Mesenchymal stem cell (in vitro differentiated cells and primary cell): ENCODE results near the gene CLCNKB.
"Not testable (repeated sequence)": the region's sequence is repeated elsewhere in the genome, so short reads cannot be mapped to it uniquely, and the experiment has no call there.

Experiments used
- DNase-seq: peaks from one replicate; pipeline ENCODE4 v3.0.0-alpha.2; 2013
- H2AFZ ChIP-seq: one replicate; pipeline ENCODE4 v1.6.1; 2013; ENCODE audit warnings: low read depth, mild to moderate bottlenecking, control low read depth, inconsistent platforms, low read length, moderate library complexity
- H2AK5ac ChIP-seq: 2 replicates; pipeline ENCODE4 v1.6.1; 2013; ENCODE audit warnings: low read length, moderate library complexity, mild to moderate bottlenecking, inconsistent platforms; ENCODE audit not compliant: severe bottlenecking
- H2BK120ac ChIP-seq: one replicate; pipeline ENCODE4 v1.6.1; 2013; ENCODE audit warnings: low read depth, mild to moderate bottlenecking, inconsistent platforms, low read length, moderate library complexity
- H2BK12ac ChIP-seq, 2 experiments: one replicate each; pipeline ENCODE4 v1.6.1; 2013; ENCODE audit warnings: inconsistent platforms in 2 of 2, low read length in 2 of 2, mild to moderate bottlenecking in 2 of 2, moderate library complexity in 2 of 2, control low read depth in 1 of 2
- H2BK15ac ChIP-seq: one replicate; pipeline ENCODE4 v1.6.1; 2013; ENCODE audit warnings: mild to moderate bottlenecking, low read depth, inconsistent platforms; ENCODE audit not compliant: poor library complexity, severe bottlenecking
- H2BK5ac ChIP-seq: 2 replicates; pipeline ENCODE4 v1.6.1; 2013; ENCODE audit warnings: low read depth, mild to moderate bottlenecking, low read length, control low read depth, inconsistent platforms; ENCODE audit not compliant: poor library complexity, severe bottlenecking
- H3K14ac ChIP-seq, 2 experiments: one replicate each; pipeline ENCODE4 v1.6.1; 2013; ENCODE audit warnings: inconsistent platforms in 2 of 2, low read length in 2 of 2, control low read depth in 1 of 2, mild to moderate bottlenecking in 1 of 2, moderate library complexity in 1 of 2
- H3K18ac ChIP-seq, 2 experiments: one replicate each; pipeline ENCODE4 v1.6.1; 2013; ENCODE audit warnings: inconsistent platforms in 2 of 2, low read length in 2 of 2, control low read depth in 1 of 2, low read depth in 1 of 2, mild to moderate bottlenecking in 1 of 2
- H3K23ac ChIP-seq, 2 experiments: one replicate each; pipeline ENCODE4 v1.6.1; 2013; ENCODE audit warnings: inconsistent platforms in 2 of 2, low read length in 2 of 2, mild to moderate bottlenecking in 2 of 2, moderate library complexity in 2 of 2, control low read depth in 1 of 2
- H3K27ac ChIP-seq: 2 replicates; pipeline ENCODE4 v1.5.1; 2013; ENCODE audit warnings: mild to moderate bottlenecking, moderate library complexity, low read length, control low read depth, inconsistent platforms; ENCODE audit not compliant: poor library complexity, severe bottlenecking
- H3K27me3 ChIP-seq, 2 experiments: 2 replicates each; pipeline versions ENCODE4 v1.6.1 to v1.7.0; 2013; ENCODE audit warnings: low read length in 2 of 2, mild to moderate bottlenecking in 2 of 2, moderate library complexity in 2 of 2, control low read depth in 1 of 2, inconsistent platforms in 1 of 2; ENCODE audit not compliant: control insufficient read depth in 1 of 2, insufficient read depth in 1 of 2
- H3K36me3 ChIP-seq, 2 experiments: 2 replicates each; pipeline versions ENCODE4 v1.6.1 to v1.7.0; 2013; ENCODE audit warnings: low read length in 2 of 2, control low read depth in 1 of 2, inconsistent platforms in 1 of 2, low read depth in 1 of 2, mild to moderate bottlenecking in 1 of 2; ENCODE audit not compliant: insufficient read depth in 2 of 2, control insufficient read depth in 1 of 2
- H3K4ac ChIP-seq, 2 experiments: one replicate each; pipeline ENCODE4 v1.6.1; 2013; ENCODE audit warnings: inconsistent platforms in 2 of 2, low read length in 2 of 2, mild to moderate bottlenecking in 2 of 2, moderate library complexity in 2 of 2, control low read depth in 1 of 2, low read depth in 1 of 2
- H3K4me1 ChIP-seq: 2 replicates; pipeline ENCODE4 v1.6.1; 2013; ENCODE audit warnings: low read depth, low read length, control low read depth; ENCODE audit not compliant: control insufficient read depth, insufficient read depth
- H3K4me2 ChIP-seq: 2 replicates; pipeline ENCODE4 v1.6.1; 2013; ENCODE audit warnings: low read length, mild to moderate bottlenecking, inconsistent platforms; ENCODE audit not compliant: poor library complexity, severe bottlenecking
- H3K4me3 ChIP-seq, 2 experiments: 2 replicates each; pipeline versions ENCODE4 v1.5.1 to v1.7.0; 2013; ENCODE audit warnings: low read length in 2 of 2, mild to moderate bottlenecking in 2 of 2, control low read depth in 1 of 2, low read depth in 1 of 2; ENCODE audit not compliant: insufficient read depth in 1 of 2
- H3K79me1 ChIP-seq: replicated peaks from 2 replicates; pipeline ENCODE4 v1.6.1; 2013; ENCODE audit warnings: mild to moderate bottlenecking, control low read depth, low read length, inconsistent platforms; ENCODE audit not compliant: poor library complexity, severe bottlenecking
- H3K9ac ChIP-seq: 2 replicates; pipeline ENCODE4 v1.7.0; 2013; ENCODE audit warnings: mild to moderate bottlenecking, low read length, moderate library complexity
- H3K9me3 ChIP-seq: 2 replicates; pipeline ENCODE4 v1.7.0; 2013; ENCODE audit warnings: mild to moderate bottlenecking, low read length; ENCODE audit not compliant: control insufficient read depth
- H4K8ac ChIP-seq: one replicate; pipeline ENCODE4 v1.6.1; 2013; ENCODE audit warnings: inconsistent platforms, mild to moderate bottlenecking, low read length, moderate library complexity
- H4K91ac ChIP-seq: one replicate; pipeline ENCODE4 v1.6.1; 2013; ENCODE audit warnings: mild to moderate bottlenecking, low read length, inconsistent platforms
- WGBS: methylation state at CpG from one replicate; pipeline ENCODE4 v1.1.7; 2013; ENCODE audit warnings: mixed read lengths; 5-methylcytosine and 5-hydroxymethylcytosine counted together

Gene CLCNKB

DNA sequence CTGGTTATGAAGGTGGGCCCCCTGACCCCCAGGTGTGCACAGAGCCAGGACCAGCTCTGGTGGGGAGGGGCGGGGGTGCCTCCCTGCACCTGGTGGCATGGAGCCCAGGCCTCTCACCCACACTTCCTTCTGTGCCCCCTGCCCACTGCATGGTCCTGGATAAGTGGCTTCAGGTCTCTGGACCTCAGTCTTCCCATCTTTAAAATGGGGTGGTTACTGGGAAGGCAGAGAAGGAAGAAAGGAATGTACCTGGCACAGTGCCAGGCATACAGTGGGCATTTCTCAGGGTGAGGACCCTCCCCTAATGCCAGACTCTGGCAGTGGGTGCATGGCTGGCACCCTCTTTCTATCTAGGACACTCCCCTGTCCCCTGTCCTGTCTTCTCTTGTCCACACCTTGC lies 14.3 kb upstream of the CLCNKB start:
- 100% methylated on average over 1 of the region's 1 CpG for WGBS
- Histone ChIP-seq H3K18ac (no peak overlapping the region), H3K9me3 (no peaks in the 10 kb centered on the region), H3K27ac (no peak overlapping the region), H3K4ac (no peak overlapping the region), H3K9ac (no peak overlapping the region), H3K36me3 (no peaks in the 10 kb centered on the region), H3K79me1 (no peaks in the 10 kb centered on the region), H3K4me1 (peaks cover 6% of the 10 kb centered on the region), H3K23ac (no peak overlapping the region), H2AK5ac (no peak overlapping the region), H3K4me2 (no peak overlapping the region), H2BK15ac (no peak overlapping the region), H3K4me3 (no peak overlapping the region), H2BK5ac (no peak overlapping the region), H4K8ac (no peak overlapping the region), H4K91ac (no peak overlapping the region), H3K14ac (no peak overlapping the region), H2AFZ (no peak overlapping the region), H2BK12ac (no peak overlapping the region), H3K27me3 (peaks cover 4 to 22% of the 10 kb centered on the region in 2 experiments), H2BK120ac (no peak overlapping the region)
- no peak for DNase-seq

DNA sequence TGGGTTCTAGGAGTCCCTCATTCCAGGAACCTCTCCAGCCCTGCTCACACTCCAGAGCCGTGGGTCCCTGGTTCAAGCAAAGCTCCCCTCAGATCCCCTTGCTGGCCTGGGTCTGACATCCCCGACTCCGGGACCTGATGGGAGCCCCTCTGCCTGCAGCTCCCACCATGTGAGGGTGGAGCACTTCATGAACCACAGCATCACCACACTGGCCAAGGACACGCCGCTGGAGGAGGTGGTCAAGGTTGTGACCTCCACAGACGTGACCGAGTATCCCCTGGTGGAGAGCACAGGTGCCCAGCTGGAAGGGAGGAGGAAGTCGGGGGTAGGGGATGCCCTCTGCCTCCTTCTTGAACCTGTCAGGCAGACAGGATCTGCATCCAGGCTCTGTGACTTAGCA lies 12.0 kb upstream of the CLCNKB start:
- H2BK12ac ChIP-seq, result no peak overlapping the region
- no peak overlapping the region for H2AK5ac ChIP-seq
- no peak overlapping the region for H4K8ac ChIP-seq
- no peak overlapping the region for H3K9ac ChIP-seq
- H3K79me1 ChIP-seq, result no peaks in the 10 kb centered on the region
- H3K14ac ChIP-seq, result no peak overlapping the region
- no peak overlapping the region for H3K4ac ChIP-seq
- no peak overlapping the region for H2AFZ ChIP-seq
- no peak overlapping the region for H3K23ac ChIP-seq
- H2BK15ac ChIP-seq, result no peak overlapping the region
- H2BK120ac ChIP-seq, result no peak overlapping the region
- H3K18ac ChIP-seq, result no peak overlapping the region
- H3K9me3 ChIP-seq, result no peaks in the 10 kb centered on the region
- 92% methylated on average over 7 of the region's 8 CpGs for WGBS
- no peak overlapping the region for H3K4me3 ChIP-seq
- H3K27me3 ChIP-seq, result peaks cover 0 to 22% of the 10 kb centered on the region in 2 experiments
- H3K4me2 ChIP-seq, result no peak overlapping the region
- no peaks in the 10 kb centered on the region for H3K36me3 ChIP-seq
- H4K91ac ChIP-seq, result no peak overlapping the region
- H3K27ac ChIP-seq, result no peak overlapping the region
- no peak for DNase-seq
- H3K4me1 ChIP-seq, result peaks cover 6% of the 10 kb centered on the region
- no peak overlapping the region for H2BK5ac ChIP-seq

DNA sequence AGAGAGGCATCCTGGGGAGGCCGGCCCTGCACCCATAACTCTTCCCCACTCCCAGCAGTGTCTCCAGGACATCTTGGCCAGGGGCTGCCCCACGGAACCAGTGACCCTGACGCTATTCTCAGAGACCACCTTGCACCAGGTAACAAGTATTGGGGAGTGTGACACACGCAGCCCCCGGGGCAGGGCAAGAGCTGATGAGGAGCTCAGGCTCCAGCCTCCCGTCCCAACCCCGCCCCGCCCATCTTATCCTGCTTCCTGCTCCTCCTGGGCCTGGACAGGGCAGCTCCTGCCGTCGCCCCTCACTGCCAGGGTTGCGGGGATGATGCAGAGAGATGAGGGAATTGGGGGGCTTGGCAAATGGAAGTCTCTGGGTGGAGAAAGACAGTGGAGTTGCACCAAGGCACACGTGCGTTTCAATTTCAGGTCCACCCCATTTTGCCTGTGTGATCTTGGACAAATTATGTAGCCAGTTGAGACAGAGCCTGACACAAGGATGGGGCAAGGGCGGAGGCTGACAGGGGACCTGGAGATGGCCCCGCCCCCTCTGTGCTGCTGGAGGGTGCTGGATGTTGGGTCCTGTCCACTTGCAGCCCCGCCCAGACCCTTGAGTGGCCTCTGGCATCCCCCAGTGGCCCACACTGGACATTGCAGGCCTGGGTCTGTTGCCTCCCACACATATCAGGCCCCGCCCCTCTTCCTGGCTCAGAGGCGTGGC lies 11.0 kb upstream of the CLCNKB start:
- Histone ChIP-seq H4K91ac (no peak overlapping the region), H2BK12ac (no peak overlapping the region), H3K36me3 (no peaks in the 10 kb centered on the region), H3K27me3 (peaks cover 7 to 26% of the 10 kb centered on the region in 2 experiments), H4K8ac (no peak overlapping the region), H3K9ac (no peak overlapping the region), H2BK120ac (no peak overlapping the region), H3K18ac (no peak overlapping the region), H2AK5ac (no peak overlapping the region), H3K4me2 (no peak overlapping the region), H3K4me3 (no peak overlapping the region), H3K4ac (no peak overlapping the region), H3K27ac (no peak overlapping the region), H3K4me1 (peaks cover 3% of the 10 kb centered on the region), H2BK15ac (no peak overlapping the region), H2AFZ (no peak overlapping the region), H3K23ac (no peak overlapping the region), H3K79me1 (no peaks in the 10 kb centered on the region), H3K9me3 (no peaks in the 10 kb centered on the region), H2BK5ac (no peak overlapping the region), H3K14ac (no peak overlapping the region)
- peak; percentile 88 for DNase-seq
- WGBS, result 67% methylated on average over 18 of the region's 18 CpGs

DNA sequence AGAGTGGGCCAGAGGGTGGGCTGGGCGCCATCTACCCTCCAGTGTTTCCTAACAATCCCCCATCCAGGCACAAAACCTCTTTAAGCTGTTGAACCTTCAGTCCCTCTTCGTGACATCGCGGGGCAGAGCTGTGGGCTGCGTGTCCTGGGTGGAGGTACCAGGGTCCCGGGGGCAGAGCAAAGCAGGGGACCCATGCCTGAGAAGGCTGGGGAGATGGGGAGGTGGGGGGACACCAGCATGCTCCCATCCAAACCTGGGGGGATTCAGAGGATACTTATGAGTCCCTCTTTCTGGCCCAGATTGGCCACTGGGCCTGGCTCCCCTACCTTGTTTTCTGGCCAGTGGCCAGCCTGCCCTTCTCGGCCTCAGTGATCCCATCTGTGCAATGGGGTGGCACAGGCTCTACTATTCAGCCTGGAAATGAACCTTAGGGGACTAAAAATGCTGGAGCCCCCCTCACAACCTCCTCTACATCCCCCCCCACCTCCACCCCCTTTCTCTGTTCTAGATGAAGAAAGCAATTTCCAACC lies 10.4 kb upstream of the CLCNKB start:
- not testable (repeated sequence) for H3K14ac ChIP-seq, H3K9me3 ChIP-seq, H3K23ac ChIP-seq, H2BK5ac ChIP-seq, H3K79me1 ChIP-seq, H3K9ac ChIP-seq, H3K4me1 ChIP-seq, H4K8ac ChIP-seq, H2AK5ac ChIP-seq, H3K27ac ChIP-seq, H2AFZ ChIP-seq, H2BK120ac ChIP-seq, H4K91ac ChIP-seq, H3K4me2 ChIP-seq, H3K4ac ChIP-seq, H3K4me3 ChIP-seq, DNase-seq, H3K36me3 ChIP-seq, H2BK12ac ChIP-seq
- WGBS, result 58% methylated on average over 4 of the region's 7 CpGs
- peaks cover 11 to 29% of the 10 kb centered on the region in 2 experiments for H3K27me3 ChIP-seq
- H3K18ac ChIP-seq, result peak overlapping the region in 1 of 2 experiments; percentile 69
- H2BK15ac ChIP-seq, result peak overlapping the region; percentile 54
